ENCODE data around the gene SRPK2.
"Not testable (repeated sequence)": the region's sequence is repeated elsewhere in the genome, so short reads cannot be mapped to it uniquely, and the experiment has no call there.

SRPK2 gene

GRCh38 chr7:105339404-105340323 lies 49.1 kb downstream of the SRPK2 start:
- no peak for DNase-seq (ENCODE audit: low read depth)

- no peak for DNase-seq (ENCODE audit: low read depth)
Measured at GRCh38 chr7:105337529-105337928, 51.2 kb downstream of the SRPK2 start.

- DNase-seq (ENCODE audit: low read depth): no peak
Measured at GRCh38 chr7:105336009-105336408, 52.7 kb downstream of the SRPK2 start.

- DNase-seq (ENCODE audit: low read depth): not testable (repeated sequence)
Measured at GRCh38 chr7:105332661-105333060, 56.1 kb downstream of the SRPK2 start.

GRCh38 chr7:105330526-105330925 lies 58.2 kb downstream of the SRPK2 start:
- DNase-seq (ENCODE audit: low read depth): no peak

- DNase-seq (ENCODE audit: low read depth): no peak
Measured at GRCh38 chr7:105327201-105327600, 61.5 kb downstream of the SRPK2 start.

GRCh38 chr7:105325216-105325904 lies 63.4 kb downstream of the SRPK2 start:
- DNase-seq (ENCODE audit: low read depth): no peak

GRCh38 chr7:105324606-105325005 lies 64.1 kb downstream of the SRPK2 start:
- DNase-seq (ENCODE audit: low read depth): not testable (repeated sequence)

- DNase-seq (ENCODE audit: low read depth): no peak
Measured at GRCh38 chr7:105323366-105323765, 65.4 kb downstream of the SRPK2 start.

GRCh38 chr7:105322655-105323277 lies 66.0 kb downstream of the SRPK2 start:
- no peak for DNase-seq (ENCODE audit: low read depth)

GRCh38 chr7:105321754-105322455 lies 66.8 kb downstream of the SRPK2 start:
- no peak for DNase-seq (ENCODE audit: low read depth)

- DNase-seq (ENCODE audit: low read depth): no peak
Measured at GRCh38 chr7:105320896-105321295, 67.8 kb downstream of the SRPK2 start.

GRCh38 chr7:105319578-105319977 lies 69.1 kb downstream of the SRPK2 start:
- DNase-seq (ENCODE audit: low read depth): no peak

- no peak for DNase-seq (ENCODE audit: low read depth)
Measured at GRCh38 chr7:105316578-105317344, 72.0 kb downstream of the SRPK2 start.

- no peak for DNase-seq (ENCODE audit: low read depth)
Measured at GRCh38 chr7:105315357-105315756, 73.4 kb downstream of the SRPK2 start.

GRCh38 chr7:105309235-105310169 lies 79.2 kb downstream of the SRPK2 start:
- DNase-seq (ENCODE audit: low read depth): no peak

GRCh38 chr7:105307163-105307672 lies 81.5 kb downstream of the SRPK2 start:
- DNase-seq (ENCODE audit: low read depth): no peak

- no peak for DNase-seq (ENCODE audit: low read depth)
Measured at GRCh38 chr7:105306298-105306748, 82.4 kb downstream of the SRPK2 start.

GRCh38 chr7:105305633-105306032 lies 83.1 kb downstream of the SRPK2 start:
- no peak for DNase-seq (ENCODE audit: low read depth)

Data from stimulated activated CD4-positive, alpha-beta T cell treated with anti-CD3 and anti-CD28 coated beads, Interleukin-2, amount 100 ng/mL, for 4 hours (primary cell).